ENCODE measurements around the gene OR5H2. TPM values are rescaled to one million over a fixed set of nuclear protein-coding genes. Genes with fewer than 3 reads are reported as not detected.

OR5H2 gene
- polyA plus RNA-seq, 1 donor from 2014 or later, result not detected

GRCh38 chr3:98326945-98327344 lies 44.6 kb downstream of the OR5H2 start:
- H3F3A ChIP-seq (ENCODE audit: insufficient read depth, low read length, poor library complexity, severe bottlenecking), result no peaks in the 10 kb centered on the region
- no peak overlapping the region for H3K9ac ChIP-seq (ENCODE audit: low read length)
- H3K27me3 ChIP-seq (ENCODE audit: insufficient read depth, low read depth, low read length), result no peaks in the 10 kb centered on the region
- H3K4me3 ChIP-seq (ENCODE audit: low read length), result no peak overlapping the region
- H3K9me2 ChIP-seq (ENCODE audit: insufficient read depth, low read length), result no peaks in the 10 kb centered on the region
- no peaks in the 10 kb centered on the region for H3K36me3 ChIP-seq (ENCODE audit: insufficient read depth, low read length)
- no peaks in the 10 kb centered on the region for H3K79me2 ChIP-seq (replicated peaks; ENCODE audit: insufficient read depth, low read length)
- no peaks in the 10 kb centered on the region for H4K20me1 ChIP-seq (ENCODE audit: insufficient read depth)
- no peak overlapping the region for H2AFZ ChIP-seq (ENCODE audit: low read depth, low read length)
- no peaks in the 10 kb centered on the region for H3K9me3 ChIP-seq (ENCODE audit: low read length)
- no peak overlapping the region for H3K4me2 ChIP-seq (ENCODE audit: low read length)
- TF ChIP-seq POLR2AphosphoS5 (IDR thresholded peaks at IDR 0.05) (no peak), EZH2 (IDR thresholded peaks at IDR 0.05; ENCODE audit: borderline replicate concordance, insufficient read depth, low read length, poor library complexity, severe bottlenecking) (no peak), REST (IDR thresholded peaks at IDR 0.05; ENCODE audit: borderline replicate concordance) (no peak), SMC3 (conservative IDR thresholded peaks at IDR 0.05; ENCODE audit: poor library complexity) (no peak), RAD21 (conservative IDR thresholded peaks at IDR 0.05) (no peak), TAF1 (IDR thresholded peaks at IDR 0.05; ENCODE audit: low read depth) (no peak), MXI1 (conservative IDR thresholded peaks at IDR 0.05; ENCODE audit: poor library complexity, severe bottlenecking) (no peak), EP300 (conservative IDR thresholded peaks at IDR 0.05; ENCODE audit: poor library complexity, severe bottlenecking) (no peak)
- TF ChIP-seq, protein P1, sequence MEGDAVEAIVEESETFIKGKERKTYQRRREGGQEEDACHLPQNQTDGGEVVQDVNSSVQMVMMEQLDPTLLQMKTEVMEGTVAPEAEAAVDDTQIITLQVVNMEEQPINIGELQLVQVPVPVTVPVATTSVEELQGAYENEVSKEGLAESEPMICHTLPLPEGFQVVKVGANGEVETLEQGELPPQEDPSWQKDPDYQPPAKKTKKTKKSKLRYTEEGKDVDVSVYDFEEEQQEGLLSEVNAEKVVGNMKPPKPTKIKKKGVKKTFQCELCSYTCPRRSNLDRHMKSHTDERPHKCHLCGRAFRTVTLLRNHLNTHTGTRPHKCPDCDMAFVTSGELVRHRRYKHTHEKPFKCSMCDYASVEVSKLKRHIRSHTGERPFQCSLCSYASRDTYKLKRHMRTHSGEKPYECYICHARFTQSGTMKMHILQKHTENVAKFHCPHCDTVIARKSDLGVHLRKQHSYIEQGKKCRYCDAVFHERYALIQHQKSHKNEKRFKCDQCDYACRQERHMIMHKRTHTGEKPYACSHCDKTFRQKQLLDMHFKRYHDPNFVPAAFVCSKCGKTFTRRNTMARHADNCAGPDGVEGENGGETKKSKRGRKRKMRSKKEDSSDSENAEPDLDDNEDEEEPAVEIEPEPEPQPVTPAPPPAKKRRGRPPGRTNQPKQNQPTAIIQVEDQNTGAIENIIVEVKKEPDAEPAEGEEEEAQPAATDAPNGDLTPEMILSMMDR (IDR thresholded peaks at IDR 0.05; ENCODE audit: poor library complexity, severe bottlenecking), result no peak
- H3K27ac ChIP-seq (ENCODE audit: low read length), result no peak overlapping the region

GRCh38 chr3:98328933-98329332 lies 46.6 kb downstream of the OR5H2 start:
- TF ChIP-seq EP300 (conservative IDR thresholded peaks at IDR 0.05; ENCODE audit: poor library complexity, severe bottlenecking) (no peak), SMC3 (conservative IDR thresholded peaks at IDR 0.05; ENCODE audit: poor library complexity) (no peak), MXI1 (conservative IDR thresholded peaks at IDR 0.05; ENCODE audit: poor library complexity, severe bottlenecking) (no peak), EZH2 (IDR thresholded peaks at IDR 0.05; ENCODE audit: borderline replicate concordance, insufficient read depth, low read length, poor library complexity, severe bottlenecking) (no peak), POLR2AphosphoS5 (IDR thresholded peaks at IDR 0.05) (no peak), TAF1 (IDR thresholded peaks at IDR 0.05; ENCODE audit: low read depth) (no peak), REST (IDR thresholded peaks at IDR 0.05; ENCODE audit: borderline replicate concordance) (no peak), RAD21 (conservative IDR thresholded peaks at IDR 0.05) (no peak)
- TF ChIP-seq, protein P1 (IDR thresholded peaks at IDR 0.05; ENCODE audit: poor library complexity, severe bottlenecking), result no peak
- no peak overlapping the region for H3K9ac ChIP-seq (ENCODE audit: low read length)

More at GRCh38 chr3:98328933-98329332, 46.6 kb downstream of the OR5H2 start:
- Histone ChIP-seq H3K27me3 (ENCODE audit: insufficient read depth, low read depth, low read length) (no peaks in the 10 kb centered on the region), H2AFZ (ENCODE audit: low read depth, low read length) (peak overlapping the region; percentile 56), H3K4me2 (ENCODE audit: low read length) (no peak overlapping the region), H4K20me1 (ENCODE audit: insufficient read depth) (no peaks in the 10 kb centered on the region), H3F3A (ENCODE audit: insufficient read depth, low read length, poor library complexity, severe bottlenecking) (no peaks in the 10 kb centered on the region), H3K36me3 (ENCODE audit: insufficient read depth, low read length) (no peaks in the 10 kb centered on the region), H3K4me3 (ENCODE audit: low read length) (no peak overlapping the region), H3K79me2 (replicated peaks; ENCODE audit: insufficient read depth, low read length) (no peaks in the 10 kb centered on the region), H3K9me3 (ENCODE audit: low read length) (no peaks in the 10 kb centered on the region), H3K27ac (ENCODE audit: low read length) (no peak overlapping the region), H3K9me2 (ENCODE audit: insufficient read depth, low read length) (no peaks in the 10 kb centered on the region)
